Right lobe of liver (tissue), 4 donors: ENCODE results near the gene SYMPK.

Experiments
- POLR2A ChIP-seq: fragments of 450-650 bp; IDR thresholded peaks from one replicate; pipeline ENCODE4 v1.6.1; 2017; ENCODE audit warnings: antibody characterized with exemption, mild to moderate bottlenecking
- TF ChIP-seq, protein P1 (sequence below), 4 donors: fragments of 200-600 bp in 3 of 4; fragments of 450-650 bp in 1 of 4; IDR thresholded peaks; one replicate each; pipeline versions ENCODE4 v1.5.1 to v1.8.0; 2016 to 2022; ENCODE audit warnings: antibody characterized with exemption in 4 of 4, mild to moderate bottlenecking in 2 of 4
- donor health status: DM: no; HTN: no; CAD: no.
- donor health status: DM: no; HTN: no; CAD: no.
- donor health status: DM: no; HTN: yes; CAD: no.

DNA sequence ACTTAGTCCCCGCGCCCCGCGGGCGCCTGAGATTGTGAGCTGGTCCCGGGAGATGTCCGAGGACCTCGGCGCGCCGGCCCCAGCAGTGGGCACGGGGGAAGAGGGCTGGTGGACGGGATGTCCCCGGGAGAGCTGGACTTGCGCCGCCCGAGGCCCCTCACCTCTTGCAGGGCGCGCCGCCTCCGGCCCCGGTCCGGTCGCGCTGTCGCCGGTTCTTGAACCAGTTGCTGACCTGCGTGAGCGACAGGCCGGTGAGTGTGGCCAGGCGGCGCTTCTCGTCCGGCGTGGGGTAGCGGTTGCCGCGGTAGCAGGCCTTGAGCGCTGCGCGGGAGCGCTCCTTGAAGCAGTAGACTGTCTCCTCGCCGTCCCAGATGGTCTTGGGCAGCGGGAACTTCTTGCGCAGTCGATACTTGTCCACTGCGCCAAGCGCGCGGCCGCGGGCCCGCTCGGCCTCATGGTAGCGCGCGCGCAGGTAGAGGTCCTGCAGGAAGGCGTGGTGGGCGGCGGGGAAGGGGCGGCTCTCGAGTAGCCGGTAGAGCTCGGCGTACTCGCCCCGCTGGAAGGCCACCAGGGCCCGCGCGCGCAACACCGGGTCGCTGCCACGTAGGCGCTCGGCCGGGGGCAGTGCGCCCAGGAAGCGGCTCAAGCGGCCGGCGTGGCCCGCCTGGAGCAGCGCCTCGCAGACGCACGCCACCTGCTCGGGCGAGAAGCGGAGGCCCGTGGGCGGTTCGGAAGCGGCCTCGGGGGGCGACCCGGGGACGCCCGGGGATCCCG, 94.9 kb downstream of the SYMPK start:
- TF ChIP-seq, protein P1, sequence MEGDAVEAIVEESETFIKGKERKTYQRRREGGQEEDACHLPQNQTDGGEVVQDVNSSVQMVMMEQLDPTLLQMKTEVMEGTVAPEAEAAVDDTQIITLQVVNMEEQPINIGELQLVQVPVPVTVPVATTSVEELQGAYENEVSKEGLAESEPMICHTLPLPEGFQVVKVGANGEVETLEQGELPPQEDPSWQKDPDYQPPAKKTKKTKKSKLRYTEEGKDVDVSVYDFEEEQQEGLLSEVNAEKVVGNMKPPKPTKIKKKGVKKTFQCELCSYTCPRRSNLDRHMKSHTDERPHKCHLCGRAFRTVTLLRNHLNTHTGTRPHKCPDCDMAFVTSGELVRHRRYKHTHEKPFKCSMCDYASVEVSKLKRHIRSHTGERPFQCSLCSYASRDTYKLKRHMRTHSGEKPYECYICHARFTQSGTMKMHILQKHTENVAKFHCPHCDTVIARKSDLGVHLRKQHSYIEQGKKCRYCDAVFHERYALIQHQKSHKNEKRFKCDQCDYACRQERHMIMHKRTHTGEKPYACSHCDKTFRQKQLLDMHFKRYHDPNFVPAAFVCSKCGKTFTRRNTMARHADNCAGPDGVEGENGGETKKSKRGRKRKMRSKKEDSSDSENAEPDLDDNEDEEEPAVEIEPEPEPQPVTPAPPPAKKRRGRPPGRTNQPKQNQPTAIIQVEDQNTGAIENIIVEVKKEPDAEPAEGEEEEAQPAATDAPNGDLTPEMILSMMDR (IDR thresholded peaks at IDR 0.05): no peak
- peak; percentile 64 for TF ChIP-seq POLR2A
